Amygdala (tissue), 56 donors: ENCODE results near the gene ING4.
A peak's percentile ranks its signal among the peaks of the same experiment; 100 is the strongest.
"Not testable (repeated sequence)": the region's sequence is repeated elsewhere in the genome, so short reads cannot be mapped to it uniquely, and the experiment has no call there.

Source experiments
- DNase-seq, 56 donors: peaks; one replicate each; lab custom pipeline; 2025; lab: John Stamatoyannopoulos, UW

Gene ING4

DNA sequence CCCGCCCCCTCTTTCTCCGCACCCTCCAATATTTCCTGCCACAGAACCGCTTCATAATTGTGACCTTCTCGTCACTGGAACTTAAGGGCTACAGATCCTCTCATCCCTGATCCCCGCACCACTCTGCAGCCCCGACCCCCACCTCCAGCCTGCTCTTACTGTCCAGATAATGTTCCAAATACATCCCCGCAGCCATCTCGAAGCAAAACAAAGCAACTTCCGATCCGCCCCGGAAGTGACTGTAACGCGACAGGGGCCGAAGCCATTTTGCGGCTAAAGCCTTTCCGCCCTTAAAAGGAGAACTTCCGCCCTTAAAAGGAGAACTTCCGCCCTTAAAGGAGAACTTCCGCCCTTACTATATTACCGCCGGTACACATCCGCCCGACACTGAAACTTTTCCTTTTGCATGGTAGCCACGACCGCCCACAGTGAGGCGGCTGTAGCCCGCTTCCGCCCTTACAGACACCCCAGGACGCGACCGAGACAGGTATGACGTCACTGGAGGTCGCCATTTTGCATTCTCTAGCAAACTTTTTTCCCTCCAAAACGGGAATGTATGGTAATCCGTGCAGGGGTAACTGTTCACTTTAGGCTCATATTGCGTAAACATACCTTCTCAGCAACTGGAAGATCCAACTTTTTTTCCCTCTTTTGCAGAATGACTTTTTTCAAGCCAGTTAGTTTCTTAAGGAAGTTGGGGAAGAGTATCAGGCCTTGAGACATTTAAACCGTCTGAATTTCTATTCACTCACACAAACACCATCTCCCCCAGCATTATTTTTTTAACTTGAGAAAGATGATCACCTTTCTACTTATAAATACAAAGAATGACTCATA is at the start of gene ING4:
TSS of gene ING4 (minus strand) at position 214 of the 837 bp plus-strand sequence. CDS start at position 196, 18 bp downstream.
- peak; percentile 71 to 99 (median 96) for DNase-seq

DNA sequence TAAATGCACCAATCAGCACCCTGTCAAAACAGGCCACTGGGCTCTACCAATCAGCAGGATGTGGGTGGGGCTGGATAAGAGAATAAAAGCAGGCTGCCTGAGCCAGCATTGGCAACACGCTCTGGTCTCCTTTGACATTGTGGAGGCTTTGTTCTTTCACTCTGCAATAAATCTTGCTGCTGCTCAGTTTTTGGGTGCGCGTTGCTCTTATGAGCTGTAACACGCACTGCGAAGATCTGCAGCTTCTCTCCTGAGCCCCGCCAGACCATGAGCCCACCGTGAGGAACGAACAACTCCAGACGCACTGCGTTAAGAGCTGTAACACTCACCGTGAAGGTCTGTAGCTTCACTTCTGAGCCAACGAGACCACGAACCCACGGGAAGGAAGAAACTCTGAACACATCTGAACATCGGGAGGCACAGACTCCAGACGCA is 46.1 kb upstream of the ING4 start:
- no peak for DNase-seq

DNA sequence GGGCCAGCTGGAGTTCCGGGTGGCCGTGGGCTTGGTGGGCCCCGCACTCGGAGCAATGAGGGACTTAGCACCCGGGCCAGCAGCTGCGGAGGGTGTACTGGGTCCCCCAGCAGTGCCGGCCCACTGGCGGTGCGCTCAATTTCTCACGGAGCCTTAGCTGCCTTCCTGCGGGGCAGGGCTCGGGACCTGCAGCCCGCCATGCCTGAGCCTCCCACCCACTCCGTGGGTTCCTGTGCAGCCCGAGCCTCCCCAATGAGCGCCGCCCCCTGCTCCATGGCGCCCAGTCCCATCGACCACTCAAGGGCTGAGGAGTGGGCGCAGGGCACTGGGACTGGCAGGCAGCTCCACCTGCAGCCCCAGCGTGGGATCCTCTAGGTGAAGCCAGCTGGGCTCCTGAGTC is 45.4 kb upstream of the ING4 start:
- not testable (repeated sequence) for DNase-seq

DNA sequence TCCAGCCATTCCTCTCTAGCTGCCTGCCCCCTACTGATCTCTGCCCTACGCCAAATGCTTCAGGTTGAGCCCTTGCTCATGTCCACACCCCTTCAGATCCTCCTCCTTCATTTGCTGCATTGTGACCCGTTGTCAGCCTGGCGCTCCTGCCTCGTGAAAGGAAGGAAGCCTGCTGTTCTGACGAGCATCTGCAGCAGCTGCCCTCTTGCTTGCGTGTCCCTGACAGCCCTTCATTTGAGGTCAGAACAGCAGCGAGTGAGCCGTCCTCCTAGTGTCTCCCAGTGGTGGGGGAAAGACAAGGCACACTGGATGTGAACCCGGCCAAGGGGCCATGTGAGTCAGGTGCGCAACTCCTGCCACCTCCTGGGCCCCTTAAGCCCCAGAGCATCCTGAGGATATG is 40.7 kb upstream of the ING4 start:
- DNase-seq: no peak

DNA sequence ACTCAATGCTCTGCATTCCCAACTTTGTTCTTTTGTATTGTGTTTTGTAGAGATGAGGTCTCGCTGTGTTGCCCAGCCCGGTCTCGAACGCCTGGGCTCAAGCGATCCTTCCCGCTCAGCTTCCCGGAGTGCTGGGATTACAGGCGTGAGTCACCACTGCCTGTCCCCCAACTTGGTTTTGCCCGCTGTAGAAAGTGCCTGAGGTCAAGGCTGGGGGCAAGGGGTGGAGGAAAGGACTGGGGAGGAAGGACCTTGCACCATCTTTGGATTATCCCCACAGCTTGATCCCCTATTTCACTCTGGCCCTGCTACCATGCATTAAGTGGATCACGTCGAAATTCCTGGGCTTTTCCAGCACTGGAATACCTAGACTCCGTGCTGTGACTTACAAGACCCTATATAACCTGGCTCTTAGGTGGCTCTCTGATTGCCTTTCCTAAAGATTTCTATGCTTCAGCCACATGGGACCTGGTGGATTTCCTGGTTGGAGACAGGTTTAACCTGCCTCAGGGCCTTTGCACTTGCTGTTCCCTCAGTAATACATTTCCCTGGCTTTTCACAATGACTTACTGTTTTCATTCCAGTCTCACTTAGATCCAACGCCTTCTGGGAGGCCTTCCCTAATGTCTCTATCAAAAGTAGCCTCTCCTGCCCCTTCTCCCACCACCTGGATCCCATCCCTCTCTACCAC is 38.3 kb upstream of the ING4 start:
- no peak for DNase-seq

DNA sequence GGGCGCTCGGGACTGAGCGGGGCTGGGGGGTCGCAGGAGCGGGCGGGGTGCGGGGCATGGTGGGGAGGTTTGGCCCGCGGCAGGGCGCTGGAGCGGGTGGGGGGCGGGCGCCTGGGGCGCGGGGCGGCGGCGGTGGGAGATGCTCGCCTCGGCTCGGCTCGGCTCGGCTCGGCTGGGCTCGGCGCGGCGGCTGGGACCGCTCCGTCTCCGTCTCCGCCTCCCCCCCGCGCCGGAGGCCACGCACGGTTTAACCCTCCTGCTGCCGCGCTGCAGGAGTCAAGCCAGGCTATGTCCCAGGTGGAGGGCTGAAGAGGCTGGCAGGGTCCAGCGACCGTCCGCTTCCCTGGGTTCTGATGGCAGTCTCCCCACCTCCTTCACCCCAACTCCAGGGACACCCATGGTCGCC is 37.7 kb upstream of the ING4 start, which contains the start of gene PIANP:
TSS of gene PIANP (minus strand) at position 170 of the 406 bp plus-strand sequence. CDS start 2,754 bp downstream, outside the sequence.
- peak in 19 of 56 donors; percentile 3 to 63 (median 26) for DNase-seq

DNA sequence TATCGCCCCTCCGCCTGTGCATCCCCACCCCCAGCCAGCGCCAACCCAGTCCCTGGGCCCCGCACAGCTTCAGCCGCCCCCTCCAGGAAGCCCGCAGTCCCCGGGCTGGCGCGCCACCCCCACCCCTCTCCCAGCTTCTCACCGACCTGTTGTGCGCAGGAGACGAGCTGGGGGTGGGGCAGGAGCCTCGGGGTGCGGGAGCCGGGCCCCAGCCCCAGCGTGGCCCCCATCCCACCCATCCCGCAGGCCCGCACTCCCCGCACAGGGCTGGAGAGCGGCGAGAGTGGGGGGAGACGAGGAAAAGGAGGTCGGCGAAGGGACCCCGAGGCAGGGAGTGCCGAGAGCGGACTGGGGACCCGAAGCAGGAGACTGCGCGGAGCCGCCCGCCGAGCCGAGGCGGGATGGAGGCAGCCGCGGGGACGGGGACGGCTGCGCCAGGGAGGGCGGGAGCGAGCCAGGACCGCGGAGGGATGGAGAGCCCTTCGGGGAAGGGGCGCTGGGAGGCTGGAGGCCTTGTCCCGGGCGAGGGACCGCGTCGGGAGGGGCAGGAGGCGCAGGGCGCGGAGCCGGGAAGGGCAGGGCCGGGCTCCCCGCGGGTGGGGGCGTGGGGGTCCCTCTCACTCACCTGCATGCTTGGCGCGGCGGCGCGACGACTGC is 37.2 kb upstream of the ING4 start:
- DNase-seq: peak in 10 of 56 donors; percentile 6 to 56 (median 24)

DNA sequence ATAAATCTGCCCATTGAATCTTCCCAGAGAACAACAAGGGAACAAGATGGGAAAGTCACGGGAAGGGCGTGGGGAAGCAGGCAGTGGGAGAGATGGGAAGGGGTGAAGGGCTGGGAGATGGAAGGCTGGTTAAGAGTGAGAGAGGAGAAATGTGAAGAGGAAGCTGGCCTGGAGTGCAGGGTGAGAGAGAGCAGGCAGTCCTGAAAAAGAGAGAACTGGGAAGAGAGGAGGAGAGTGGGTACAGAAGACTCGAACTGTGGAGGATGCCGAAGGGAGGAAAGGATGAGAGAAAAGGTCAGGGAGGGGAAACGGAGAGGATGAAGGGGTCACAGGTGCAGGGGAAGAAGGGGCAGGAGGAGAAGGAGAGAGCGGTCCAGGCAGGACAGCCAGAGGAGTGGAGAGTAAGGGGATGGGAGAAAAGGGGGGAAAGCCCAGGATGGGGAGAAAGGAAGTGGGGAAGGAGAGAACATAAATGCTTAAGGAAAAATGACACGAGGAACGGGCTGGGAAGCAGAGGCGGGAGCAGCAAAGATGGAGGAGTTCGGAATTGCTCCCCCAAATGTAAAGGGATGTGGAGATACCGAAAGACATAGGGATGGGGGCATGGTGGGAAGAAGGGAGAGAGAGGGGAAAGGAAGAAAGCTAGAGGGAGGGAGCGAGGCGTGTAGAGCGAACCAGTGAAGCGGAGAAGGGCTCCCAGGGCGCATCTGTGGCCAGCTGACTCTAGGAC is 36.5 kb upstream of the ING4 start:
- no peak for DNase-seq

DNA sequence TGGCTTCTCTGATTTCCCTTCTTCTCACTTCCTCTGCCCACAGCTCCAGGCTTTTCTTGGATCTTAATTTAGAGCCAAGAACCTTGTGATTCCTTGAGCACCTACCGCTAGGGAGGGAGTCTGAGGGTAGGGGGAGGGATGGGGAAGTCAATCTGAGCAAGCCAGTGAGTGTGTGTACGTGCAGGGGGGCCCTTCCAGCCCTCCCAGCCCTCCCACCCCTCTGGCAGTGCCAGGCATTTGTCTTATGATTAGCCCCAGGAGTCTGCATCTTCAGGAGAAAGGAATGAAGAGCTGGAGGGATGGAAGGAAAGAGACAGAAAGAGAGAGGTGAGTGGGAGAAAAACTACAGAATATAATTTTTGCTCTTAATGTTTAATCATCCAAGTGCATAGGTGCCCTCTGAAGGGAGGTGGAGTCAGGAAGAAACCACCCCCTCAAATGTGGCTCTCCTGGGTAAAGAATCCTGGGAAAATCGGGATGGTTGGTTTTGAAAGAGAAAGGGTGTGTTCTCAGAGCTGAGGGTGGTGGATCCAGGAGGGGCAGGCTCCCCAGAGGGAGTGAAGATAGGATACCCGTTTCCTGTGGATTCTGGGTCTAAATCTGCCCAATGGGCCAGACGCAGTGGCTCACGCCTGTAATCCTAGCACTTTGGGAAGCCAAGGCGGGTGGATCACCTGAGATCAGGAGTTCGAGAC is 35.6 kb upstream of the ING4 start:
- peak in 3 of 56 donors; percentile 6 to 16 (median 15) for DNase-seq

DNA sequence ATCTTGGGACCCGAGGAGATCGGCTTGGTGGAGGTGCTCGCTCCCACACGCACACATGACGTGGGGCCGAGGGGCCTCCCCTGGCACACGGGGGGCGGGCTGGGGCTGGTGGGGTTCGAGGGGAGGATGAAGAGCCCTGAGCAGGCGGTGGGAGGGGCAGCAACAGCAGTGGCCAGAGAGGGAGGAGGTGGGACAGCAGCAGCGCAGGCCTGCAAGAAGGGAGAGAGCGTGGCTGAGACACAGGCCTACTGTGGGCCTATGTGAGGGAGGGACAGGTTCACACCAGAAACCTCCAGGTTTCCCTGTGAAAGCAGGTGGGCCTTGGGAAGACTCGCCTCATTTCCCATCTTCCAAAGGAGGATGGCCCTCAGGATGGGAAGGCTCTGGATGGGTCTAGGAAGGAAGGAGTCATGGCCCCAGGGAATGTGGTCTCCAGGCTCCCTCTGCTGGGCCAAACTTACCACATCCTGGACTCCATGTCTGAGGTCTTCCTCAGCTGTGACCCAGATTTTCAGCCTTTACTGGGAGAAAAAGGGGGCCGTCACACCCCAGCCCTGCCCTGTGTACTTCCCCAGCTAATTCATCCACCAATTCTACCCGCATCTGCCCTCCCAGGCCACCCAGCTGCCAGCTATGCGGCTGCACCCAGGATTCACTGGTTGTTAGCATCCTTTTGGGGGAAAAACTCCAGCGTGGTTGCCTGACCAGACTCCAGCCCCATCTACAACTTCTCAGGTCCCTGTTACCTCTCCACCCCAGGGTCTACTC is 34.8 kb upstream of the ING4 start:
- peak in 2 of 56 donors; percentile 6 to 10 for DNase-seq

DNA sequence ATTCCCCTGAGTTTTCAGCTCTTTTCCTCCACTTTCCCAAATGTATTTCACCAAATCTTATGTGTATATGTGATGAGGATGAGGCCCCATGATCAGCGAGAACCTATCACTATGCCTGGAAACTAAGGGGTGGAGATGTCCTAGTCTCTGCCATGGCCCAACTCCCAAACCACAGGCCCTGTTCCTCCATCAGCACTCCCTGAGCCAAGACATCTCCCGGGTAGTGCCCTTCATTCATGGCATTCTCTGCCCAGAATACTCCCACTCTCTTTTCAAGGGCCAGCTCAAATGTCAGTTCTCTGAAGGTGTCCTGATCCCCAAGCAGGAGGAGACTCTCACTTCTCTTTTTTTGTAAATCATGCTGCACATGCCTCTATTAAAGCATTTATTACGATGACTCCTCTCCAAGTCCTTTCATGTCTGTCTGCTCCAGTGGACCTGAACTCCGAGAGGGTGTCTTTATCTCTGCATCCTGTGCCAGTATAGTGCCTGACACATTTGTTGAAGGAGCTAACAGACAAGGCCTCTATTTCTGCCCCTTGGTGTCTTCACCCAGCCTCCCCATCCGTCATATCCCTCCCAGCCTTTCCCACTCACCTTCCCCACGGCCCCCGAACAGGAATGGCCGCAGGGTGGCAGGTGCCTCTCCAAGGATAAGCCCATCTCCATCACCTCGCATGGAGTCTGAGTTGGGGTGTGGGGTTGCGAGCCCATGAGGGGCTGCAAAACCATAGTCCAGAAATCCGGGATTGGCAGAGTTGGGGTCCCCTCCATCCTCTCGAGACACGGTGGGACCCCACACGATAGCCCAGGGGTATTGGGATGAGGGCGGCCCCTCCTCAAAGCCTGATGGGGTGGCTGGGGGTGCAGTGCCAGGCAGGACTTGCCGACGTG is 34.0 kb upstream of the ING4 start:
- DNase-seq: no peak

DNA sequence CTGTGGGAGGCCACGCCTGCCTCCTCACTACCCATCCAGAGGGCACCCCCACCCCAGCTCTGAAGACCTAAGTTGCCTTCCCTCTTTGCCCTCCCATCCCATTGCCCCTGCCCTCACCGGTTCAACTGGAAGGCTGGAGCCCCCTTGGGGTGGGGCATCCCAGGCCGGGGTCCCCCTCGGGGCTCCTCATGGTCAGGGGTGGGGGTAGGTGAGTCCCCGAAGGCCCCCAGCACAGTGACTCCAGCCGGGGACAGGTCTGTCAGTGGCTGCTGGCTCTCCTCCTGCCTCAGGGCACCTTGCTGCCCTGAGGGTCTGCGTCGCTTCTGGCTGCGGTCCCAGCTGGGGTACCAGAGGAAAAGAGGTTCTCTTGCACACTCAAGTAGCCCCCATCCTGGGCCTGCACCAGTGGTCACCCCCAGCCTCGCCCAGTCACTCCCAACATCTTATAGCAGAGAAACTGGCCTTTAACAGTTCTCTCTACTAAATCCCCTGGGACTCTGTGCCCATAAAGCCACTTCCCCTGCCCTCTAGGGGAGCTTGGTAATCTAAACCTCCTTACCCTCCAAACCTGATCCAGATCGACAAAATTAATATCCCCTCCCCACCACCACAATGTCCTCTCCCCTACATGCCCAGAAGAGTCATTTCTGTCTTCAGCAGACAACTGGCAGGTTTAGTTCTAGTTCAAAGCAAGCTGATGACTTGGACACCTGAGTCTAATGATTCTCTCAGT is 32.6 kb upstream of the ING4 start:
- no peak for DNase-seq

DNA sequence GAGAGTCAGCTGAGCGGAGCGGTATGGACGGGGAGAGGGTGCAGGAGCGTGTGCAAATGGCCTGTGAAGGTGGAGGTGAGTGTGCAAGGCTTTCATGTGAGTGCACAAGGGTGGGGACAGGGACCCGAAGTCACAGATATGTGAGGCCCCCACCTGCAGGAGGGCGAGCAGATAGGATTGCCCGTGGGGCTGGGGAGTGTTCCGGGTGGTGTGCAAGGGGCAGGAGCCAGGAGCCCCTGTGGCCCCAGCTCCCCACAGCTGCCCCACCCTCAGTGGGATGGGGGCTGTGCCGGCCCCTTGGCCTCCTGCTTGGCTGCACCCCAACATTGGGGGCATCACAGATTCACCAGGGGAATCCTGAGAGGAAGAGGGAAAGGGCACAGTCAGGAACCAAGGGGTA is 31.8 kb upstream of the ING4 start:
- DNase-seq: no peak

DNA sequence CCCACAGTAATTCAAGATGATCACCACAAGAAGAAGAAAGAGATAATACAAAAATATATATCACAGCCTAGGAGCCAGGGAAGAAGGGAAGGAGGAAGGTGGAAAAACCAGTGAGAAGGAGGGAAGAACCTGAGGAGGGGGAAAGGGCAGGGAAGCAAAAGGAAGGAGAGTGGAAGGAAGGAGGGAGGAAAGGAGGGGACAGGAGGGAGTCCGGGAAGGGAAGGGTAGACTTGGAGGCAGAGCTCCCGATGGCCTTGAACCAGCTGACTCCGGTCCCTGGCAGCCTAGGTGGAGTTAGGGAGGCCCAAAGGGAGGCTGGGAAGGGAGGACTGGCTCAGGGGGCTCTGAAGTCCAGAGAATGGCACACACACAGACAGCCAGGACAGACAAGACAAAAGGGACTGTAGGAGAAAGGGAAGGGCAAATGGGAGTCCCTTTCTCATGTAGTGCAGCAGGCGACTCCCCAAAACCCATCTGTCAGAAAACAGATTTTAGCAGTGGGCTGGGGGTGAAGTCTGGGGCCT is 31.0 kb upstream of the ING4 start:
- DNase-seq: no peak

DNA sequence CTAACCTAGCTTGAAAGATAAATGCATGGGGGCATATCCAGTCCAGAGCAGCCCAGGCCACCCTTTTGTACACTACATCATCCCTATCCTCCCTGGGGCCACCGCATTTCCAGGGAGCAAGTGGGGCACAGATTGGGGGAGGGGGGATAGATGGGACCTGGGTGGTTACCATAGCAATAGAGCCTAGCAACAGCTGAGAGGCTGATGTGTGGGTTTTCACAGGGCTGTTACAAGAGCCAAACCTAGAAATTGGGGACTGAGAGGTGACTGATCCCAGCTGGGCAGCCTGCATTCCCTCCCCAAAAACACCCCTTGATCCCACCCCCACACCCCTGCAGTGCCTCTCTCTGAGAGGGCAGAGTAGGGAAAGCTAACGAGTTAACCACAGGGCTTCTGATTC is 30.0 kb upstream of the ING4 start:
- no peak for DNase-seq

DNA sequence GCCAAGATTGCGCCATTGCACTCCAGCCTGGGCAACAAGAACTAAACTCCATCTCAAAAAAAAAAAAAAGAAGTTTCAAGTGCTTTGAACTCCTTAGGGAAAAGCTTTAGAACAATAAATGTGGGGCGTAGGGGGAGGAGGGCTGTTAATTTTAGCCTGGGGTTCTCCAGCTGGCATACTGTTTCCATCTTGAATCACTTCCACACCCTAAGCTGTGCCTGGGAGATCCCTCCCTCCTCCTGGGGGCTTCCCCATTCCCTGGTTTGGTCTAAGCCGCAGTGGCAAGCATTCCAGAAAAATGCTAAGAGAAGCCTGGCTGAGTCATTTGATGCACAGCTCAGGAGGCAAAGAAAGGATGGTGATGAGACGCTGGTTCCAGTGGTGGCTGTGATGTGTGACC is 28.6 kb upstream of the ING4 start:
- peak in 2 of 56 donors; percentile 11 to 20 for DNase-seq
